GM12873 (cell line): ENCODE measurements around the gene TRMT10B.

Source experiments
- TF ChIP-seq, protein P1 (sequence below): IDR thresholded peaks from 2 replicates; pipeline ENCODE4 v1.5.1; 2012; ENCODE audit warnings: low read depth, mild to moderate bottlenecking, moderate library complexity, low read length, control low read depth; ENCODE audit not compliant: insufficient read depth; ENCODE audit errors: missing control alignments

The TRMT10B gene

DNA sequence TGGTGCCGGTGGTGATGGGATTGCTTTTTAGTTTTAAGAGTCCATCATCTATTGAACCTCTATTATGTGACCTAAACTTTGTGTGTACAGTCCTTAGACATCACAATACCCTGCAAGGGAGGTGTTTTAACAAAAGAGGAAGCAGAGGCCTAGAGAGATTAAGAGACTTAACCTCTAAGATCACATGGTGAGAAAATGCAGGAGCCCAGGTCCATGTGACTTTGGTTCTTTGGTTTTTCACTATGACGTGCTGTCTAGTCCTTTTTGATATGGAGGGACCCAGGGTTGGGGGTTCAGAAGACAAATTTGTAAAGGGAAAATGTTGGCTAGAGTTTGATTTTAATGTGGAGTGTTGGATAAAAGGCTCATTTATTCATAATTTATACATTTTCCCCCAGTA lies 34.1 kb upstream of the TRMT10B start:
- TF ChIP-seq, protein P1, sequence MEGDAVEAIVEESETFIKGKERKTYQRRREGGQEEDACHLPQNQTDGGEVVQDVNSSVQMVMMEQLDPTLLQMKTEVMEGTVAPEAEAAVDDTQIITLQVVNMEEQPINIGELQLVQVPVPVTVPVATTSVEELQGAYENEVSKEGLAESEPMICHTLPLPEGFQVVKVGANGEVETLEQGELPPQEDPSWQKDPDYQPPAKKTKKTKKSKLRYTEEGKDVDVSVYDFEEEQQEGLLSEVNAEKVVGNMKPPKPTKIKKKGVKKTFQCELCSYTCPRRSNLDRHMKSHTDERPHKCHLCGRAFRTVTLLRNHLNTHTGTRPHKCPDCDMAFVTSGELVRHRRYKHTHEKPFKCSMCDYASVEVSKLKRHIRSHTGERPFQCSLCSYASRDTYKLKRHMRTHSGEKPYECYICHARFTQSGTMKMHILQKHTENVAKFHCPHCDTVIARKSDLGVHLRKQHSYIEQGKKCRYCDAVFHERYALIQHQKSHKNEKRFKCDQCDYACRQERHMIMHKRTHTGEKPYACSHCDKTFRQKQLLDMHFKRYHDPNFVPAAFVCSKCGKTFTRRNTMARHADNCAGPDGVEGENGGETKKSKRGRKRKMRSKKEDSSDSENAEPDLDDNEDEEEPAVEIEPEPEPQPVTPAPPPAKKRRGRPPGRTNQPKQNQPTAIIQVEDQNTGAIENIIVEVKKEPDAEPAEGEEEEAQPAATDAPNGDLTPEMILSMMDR: no peak

DNA sequence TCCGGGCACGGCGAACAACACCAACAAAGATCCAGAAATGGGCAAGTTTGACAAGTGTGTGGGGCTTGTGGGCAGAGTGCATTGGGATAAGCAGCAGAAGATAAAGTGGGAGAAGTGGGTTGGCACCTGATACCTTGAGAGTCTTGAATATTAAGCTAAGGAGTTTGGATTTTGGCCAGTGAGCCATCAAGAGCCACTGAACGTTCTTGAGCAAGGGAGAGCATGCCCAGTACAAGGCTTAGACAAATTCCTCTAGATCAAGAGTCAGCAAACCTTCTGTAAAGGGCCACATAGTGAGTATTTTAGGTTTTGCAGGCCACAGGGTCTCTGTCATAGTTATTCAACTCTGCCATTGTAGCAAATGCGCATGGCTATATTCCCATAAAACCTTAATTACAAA lies 26.6 kb upstream of the TRMT10B start:
- TF ChIP-seq, protein P1: no peak

DNA sequence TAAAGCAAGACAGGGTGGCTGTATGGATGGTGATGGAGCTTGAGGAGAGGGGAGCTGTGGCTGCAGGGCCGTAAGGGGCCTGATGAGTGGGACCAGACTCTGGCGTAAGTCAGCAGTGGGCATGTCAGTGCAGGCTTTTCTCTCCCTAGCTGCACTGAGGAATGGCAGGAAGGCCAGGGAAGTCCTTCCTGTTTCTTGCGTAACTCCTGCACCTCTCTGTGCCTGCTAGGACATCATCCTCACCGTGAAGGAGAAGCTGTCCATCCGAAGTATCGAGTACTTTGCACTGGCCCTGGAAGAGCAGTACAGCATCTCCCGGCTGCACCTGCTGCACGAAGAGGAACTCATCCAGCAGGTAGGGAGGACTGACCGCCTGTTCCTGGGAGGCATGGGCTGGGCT lies 24.1 kb upstream of the TRMT10B start:
- TF ChIP-seq, protein P1: no peak

DNA sequence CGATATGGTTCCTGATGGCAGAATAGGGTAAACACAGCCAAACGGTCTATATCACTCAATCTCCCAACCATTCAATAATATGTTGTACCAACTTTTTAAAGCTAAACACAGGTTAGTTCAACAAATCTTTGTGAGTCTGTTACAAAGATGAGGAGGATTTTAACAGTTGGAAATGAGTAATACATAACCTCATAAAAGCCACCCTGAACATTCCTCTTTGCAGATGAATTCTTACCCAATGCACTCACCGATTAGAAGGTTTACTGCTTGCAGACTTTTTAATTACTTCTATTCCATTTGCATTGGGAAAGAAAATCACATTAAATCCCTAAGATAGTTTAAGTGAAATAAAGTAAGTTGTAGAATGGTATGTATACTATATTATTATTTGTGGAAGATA lies 23.3 kb upstream of the TRMT10B start:
- TF ChIP-seq, protein P1: no peak

DNA sequence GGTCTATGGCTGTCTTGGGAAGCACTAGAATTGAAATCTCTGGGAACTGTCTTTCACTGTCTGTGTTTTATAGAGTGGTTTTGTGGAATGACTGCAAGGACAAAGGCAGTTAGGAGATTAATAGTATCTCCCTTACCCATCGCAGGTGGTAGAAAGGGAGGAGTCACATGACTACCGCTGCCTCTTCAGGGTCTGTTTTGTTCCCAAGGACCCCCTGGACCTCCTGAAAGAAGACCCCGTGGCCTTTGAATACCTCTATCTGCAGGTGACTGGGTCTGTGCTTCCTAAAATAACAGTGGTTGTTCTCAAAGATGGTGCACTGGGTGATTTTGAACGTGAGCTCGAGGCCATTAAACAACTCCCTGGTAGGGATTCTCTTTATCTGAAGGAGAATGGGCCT lies 22.8 kb upstream of the TRMT10B start:
- TF ChIP-seq, protein P1: no peak

DNA sequence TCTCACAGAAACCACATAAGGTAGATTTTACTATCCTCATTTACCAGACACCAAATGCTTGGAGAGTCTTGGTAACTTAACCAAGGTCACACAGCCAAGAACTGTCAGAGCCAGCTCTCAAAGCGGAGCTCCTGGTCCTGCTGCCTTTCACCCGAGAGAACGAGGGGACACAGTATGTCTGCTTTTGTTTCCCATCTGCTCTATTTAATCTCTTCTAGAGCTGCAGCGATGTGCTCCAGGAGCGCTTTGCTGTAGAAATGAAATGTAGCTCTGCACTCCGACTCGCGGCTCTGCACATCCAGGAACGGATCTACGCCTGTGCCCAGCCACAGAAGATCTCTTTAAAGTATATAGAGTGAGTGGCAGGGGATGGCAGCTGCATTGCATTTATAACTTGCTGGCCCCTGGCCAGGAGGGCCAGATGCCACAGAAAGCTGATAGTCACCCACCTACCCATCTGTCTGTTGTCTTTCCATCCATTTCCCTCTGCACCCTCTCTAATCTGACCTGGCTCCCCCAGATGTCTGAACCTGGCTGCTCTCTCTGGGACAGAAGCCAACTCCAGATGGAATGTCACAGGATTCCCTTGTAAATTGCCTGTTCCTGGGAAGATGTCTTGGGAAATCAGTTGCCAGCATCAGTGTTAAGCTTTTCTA lies 21.4 kb upstream of the TRMT10B start:
- TF ChIP-seq, protein P1: no peak

DNA sequence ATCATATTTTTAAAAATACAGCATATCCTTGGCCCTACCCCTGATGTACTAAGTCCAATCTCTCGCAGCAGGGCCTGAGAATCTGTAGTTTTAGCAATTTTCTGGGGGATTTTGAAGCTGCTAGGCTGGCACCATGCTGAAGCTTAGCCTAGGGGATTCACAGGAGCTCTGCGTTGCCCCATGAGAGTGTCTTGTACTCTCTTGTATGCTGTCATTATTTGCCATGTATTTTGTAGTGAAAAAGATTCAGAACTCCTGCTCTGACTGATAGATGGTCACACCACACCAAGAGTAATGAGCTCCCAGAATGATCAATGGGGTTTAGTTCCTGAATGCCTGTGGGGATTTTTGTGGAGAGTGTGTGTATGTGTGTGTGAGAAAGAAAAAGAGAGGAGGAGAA lies 20.7 kb upstream of the TRMT10B start:
- TF ChIP-seq, protein P1: no peak

DNA sequence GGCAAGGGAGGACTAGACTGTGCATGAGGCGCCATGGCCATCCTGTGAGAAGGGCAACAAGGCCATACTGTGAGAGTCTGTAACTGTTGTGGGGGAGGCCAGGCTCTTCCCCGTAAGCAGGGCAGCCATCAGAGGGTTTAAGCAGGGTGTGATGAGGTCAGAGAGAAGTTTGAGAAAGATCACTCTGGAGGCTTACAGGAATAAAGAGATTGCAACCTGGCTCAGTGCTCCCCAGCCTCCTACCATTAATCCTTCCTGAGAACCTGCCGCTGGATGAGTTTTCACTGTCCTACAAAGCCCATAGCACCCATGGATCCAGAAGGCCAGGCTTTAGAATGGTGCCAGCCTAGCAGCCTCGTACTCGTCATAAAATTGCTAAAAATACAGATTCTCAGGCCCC lies 14.4 kb upstream of the TRMT10B start:
- TF ChIP-seq, protein P1: no peak
